Neural progenitor cell (in vitro differentiated cells): ENCODE results near the gene VTI1A.

Experiments
- CTCF ChIP-seq: fragments of 200-600 bp; sonication (generic); IDR thresholded peaks from 2 replicates; pipeline ENCODE4 v1.5.1; 2017; ENCODE audit warnings: antibody characterized with exemption, mild to moderate bottlenecking
- EZH2 ChIP-seq: fragments of 200-600 bp; sonication (generic); IDR thresholded peaks from 2 replicates; pipeline ENCODE4 v1.6.1; 2017; ENCODE audit warnings: antibody characterized with exemption, mild to moderate bottlenecking, moderate library complexity

DNA sequence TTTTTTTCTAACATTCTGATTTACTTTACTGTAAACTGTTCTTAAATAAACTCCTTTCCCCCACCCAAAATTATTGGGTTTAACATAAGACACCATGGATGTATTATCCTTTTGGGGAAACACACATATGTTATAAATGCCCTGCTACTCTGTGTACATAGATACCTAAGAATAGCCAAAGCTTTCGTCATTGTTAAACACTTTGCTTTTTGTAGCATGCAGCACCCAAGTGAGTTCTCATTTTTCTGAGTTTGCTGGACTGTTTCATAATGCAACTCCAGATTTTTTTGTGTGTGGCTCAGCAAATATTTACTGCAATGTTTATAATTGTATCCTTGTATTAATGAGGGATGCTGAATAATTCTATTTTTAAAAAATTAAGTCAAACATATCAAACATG is 86.9 kb downstream of the VTI1A start:
- TF ChIP-seq CTCF (no peak), EZH2 (no peak)
